ENCODE measurements around the gene TAF1B.

TAF1B gene

DNA sequence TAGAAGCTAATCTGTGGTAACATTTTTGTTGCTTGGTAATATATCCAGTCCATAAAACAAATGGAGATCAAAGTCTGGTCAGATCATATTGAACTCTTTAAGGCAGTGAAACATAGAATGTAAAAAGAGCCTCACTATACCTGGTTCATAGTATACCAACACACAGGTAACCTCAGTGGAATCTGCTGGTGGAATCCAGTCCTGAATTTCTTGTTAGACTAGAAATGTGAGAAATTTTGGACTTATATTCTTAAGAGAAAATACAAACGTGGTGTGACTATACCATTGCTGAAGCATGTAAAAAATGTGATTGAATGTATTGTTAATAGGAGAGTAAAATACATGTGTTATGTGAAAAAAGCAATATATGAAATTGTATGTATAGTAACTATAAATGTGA is 62.1 kb downstream of the TAF1B start:
- no peaks in the 10 kb centered on the region for H3K79me2 ChIP-seq (ENCODE audit: insufficient read depth, low read length)
- H3F3A ChIP-seq (ENCODE audit: insufficient read depth, low read length) = no peaks in the 10 kb centered on the region
- H3K9me3 ChIP-seq (ENCODE audit: low read length) = no peaks in the 10 kb centered on the region
- H3K9ac ChIP-seq (ENCODE audit: low read length) = no peak overlapping the region
- H3K27me3 ChIP-seq (ENCODE audit: insufficient read depth, low read length) = no peaks in the 10 kb centered on the region
- no peak overlapping the region for H3K4me3 ChIP-seq (ENCODE audit: low read depth, low read length, poor library complexity, severe bottlenecking)
- no peaks in the 10 kb centered on the region for H3K4me1 ChIP-seq (ENCODE audit: insufficient read depth, low read length, severe bottlenecking)
- H3K36me3 ChIP-seq (ENCODE audit: insufficient read depth, low read length) = peaks cover 18% of the 10 kb centered on the region; the same call in 1 of the 2 replicates
- H3K27ac ChIP-seq (ENCODE audit: low read depth, low read length, poor library complexity, severe bottlenecking) = no peak overlapping the region
- no peaks in the 10 kb centered on the region for H4K20me1 ChIP-seq (ENCODE audit: insufficient read depth, low read length)
- H3K4me2 ChIP-seq (ENCODE audit: low read length) = no peak overlapping the region
- no peak overlapping the region for H2AFZ ChIP-seq (ENCODE audit: low read length)
- TF ChIP-seq, protein P1, sequence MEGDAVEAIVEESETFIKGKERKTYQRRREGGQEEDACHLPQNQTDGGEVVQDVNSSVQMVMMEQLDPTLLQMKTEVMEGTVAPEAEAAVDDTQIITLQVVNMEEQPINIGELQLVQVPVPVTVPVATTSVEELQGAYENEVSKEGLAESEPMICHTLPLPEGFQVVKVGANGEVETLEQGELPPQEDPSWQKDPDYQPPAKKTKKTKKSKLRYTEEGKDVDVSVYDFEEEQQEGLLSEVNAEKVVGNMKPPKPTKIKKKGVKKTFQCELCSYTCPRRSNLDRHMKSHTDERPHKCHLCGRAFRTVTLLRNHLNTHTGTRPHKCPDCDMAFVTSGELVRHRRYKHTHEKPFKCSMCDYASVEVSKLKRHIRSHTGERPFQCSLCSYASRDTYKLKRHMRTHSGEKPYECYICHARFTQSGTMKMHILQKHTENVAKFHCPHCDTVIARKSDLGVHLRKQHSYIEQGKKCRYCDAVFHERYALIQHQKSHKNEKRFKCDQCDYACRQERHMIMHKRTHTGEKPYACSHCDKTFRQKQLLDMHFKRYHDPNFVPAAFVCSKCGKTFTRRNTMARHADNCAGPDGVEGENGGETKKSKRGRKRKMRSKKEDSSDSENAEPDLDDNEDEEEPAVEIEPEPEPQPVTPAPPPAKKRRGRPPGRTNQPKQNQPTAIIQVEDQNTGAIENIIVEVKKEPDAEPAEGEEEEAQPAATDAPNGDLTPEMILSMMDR (IDR thresholded peaks at IDR 0.05; ENCODE audit: low read length) = no peak
- no peak for TF ChIP-seq EZH2 (IDR thresholded peaks at IDR 0.05; ENCODE audit: borderline replicate concordance, low read length)
- no peaks in the 10 kb centered on the region for H3K9me2 ChIP-seq (ENCODE audit: low read depth, low read length)

DNA sequence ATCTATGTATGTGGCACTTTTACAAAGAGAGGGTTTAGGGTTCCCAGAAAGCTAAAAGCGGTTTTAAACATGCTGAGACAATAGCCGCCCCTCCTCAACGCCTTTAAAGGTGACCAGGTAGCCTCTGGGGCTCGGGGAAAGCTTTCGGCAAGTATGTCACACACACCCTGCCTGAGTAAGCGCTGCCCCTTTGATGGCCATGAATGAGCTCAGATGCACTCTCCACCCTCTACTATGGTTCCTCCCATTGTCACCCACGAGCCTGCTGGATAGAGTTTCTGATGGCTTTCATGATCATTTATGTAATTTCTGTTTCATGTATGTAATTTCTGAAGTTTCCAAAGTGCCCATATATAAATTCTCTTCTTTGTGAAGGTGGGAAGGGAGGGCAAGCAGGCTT is 64.1 kb downstream of the TAF1B start:
- Histone ChIP-seq H3K4me1 (ENCODE audit: insufficient read depth, low read length, severe bottlenecking) (no peaks in the 10 kb centered on the region), H3F3A (ENCODE audit: insufficient read depth, low read length) (no peaks in the 10 kb centered on the region), H3K4me3 (ENCODE audit: low read depth, low read length, poor library complexity, severe bottlenecking) (no peak overlapping the region), H3K4me2 (ENCODE audit: low read length) (no peak overlapping the region), H3K27me3 (ENCODE audit: insufficient read depth, low read length) (no peaks in the 10 kb centered on the region), H2AFZ (ENCODE audit: low read length) (no peak overlapping the region), H4K20me1 (ENCODE audit: insufficient read depth, low read length) (no peaks in the 10 kb centered on the region), H3K27ac (ENCODE audit: low read depth, low read length, poor library complexity, severe bottlenecking) (no peak overlapping the region), H3K9ac (ENCODE audit: low read length) (no peak overlapping the region), H3K9me3 (ENCODE audit: low read length) (no peaks in the 10 kb centered on the region), H3K79me2 (ENCODE audit: insufficient read depth, low read length) (no peaks in the 10 kb centered on the region), H3K9me2 (ENCODE audit: low read depth, low read length) (no peaks in the 10 kb centered on the region), H3K36me3 (ENCODE audit: insufficient read depth, low read length) (peaks cover 31% of the 10 kb centered on the region; the same call in 1 of the 2 replicates)
- TF ChIP-seq, protein P1 (IDR thresholded peaks at IDR 0.05; ENCODE audit: low read length) = no peak
- no peak for TF ChIP-seq EZH2 (IDR thresholded peaks at IDR 0.05; ENCODE audit: borderline replicate concordance, low read length)

DNA sequence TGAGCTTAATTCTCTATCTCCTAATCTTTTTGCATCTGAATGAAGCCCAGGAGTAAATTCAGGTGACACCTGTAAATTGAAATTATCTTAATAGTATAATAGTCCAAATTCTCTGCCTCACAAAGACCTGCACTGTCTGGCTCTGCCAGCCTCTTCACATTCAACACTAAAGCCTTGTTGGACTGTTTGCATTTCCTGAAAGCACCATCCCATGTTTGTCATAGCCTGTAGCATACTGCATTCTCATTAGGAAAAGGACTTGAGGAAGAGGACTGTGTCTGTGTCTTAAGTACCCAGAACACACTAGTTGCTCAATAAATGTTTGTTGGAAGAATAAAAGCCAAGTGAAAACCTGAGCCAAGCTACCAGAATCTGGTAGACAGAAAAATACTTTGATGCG is 65.4 kb downstream of the TAF1B start:
- Histone ChIP-seq H3K79me2 (ENCODE audit: insufficient read depth, low read length) (no peaks in the 10 kb centered on the region), H4K20me1 (ENCODE audit: insufficient read depth, low read length) (no peaks in the 10 kb centered on the region), H3K27ac (ENCODE audit: low read depth, low read length, poor library complexity, severe bottlenecking) (no peak overlapping the region), H3K9ac (ENCODE audit: low read length) (no peak overlapping the region), H3K4me1 (ENCODE audit: insufficient read depth, low read length, severe bottlenecking) (no peaks in the 10 kb centered on the region), H3K4me3 (ENCODE audit: low read depth, low read length, poor library complexity, severe bottlenecking) (no peak overlapping the region), H3F3A (ENCODE audit: insufficient read depth, low read length) (no peaks in the 10 kb centered on the region), H3K36me3 (ENCODE audit: insufficient read depth, low read length) (peaks cover 44% of the 10 kb centered on the region; the same call in 1 of the 2 replicates), H3K4me2 (ENCODE audit: low read length) (no peak overlapping the region), H2AFZ (ENCODE audit: low read length) (no peak overlapping the region), H3K9me3 (ENCODE audit: low read length) (no peaks in the 10 kb centered on the region), H3K9me2 (ENCODE audit: low read depth, low read length) (no peaks in the 10 kb centered on the region), H3K27me3 (ENCODE audit: insufficient read depth, low read length) (no peaks in the 10 kb centered on the region)
- TF ChIP-seq, protein P1 (IDR thresholded peaks at IDR 0.05; ENCODE audit: low read length) = no peak
- TF ChIP-seq EZH2 (IDR thresholded peaks at IDR 0.05; ENCODE audit: borderline replicate concordance, low read length) = no peak

All from OCI-LY1 (cell line).